GM23338 (cell line): Measurements from ENCODE around the gene RIT2. TPM values are rescaled to one million over a fixed set of nuclear protein-coding genes. Genes with fewer than 3 reads are reported as not detected.

Experiments
- ATAC-seq: fragments of 200-7000 bp; cut with Tn5 transposase; 3 replicates; pipeline ENCODE4 v1.9.1; 2020
- DNase-seq: peaks from one replicate; pipeline ENCODE4 v3.0.0-alpha.2; 2015; ENCODE audit warnings: low spot score
- H2AFZ ChIP-seq: fragments of 200-600 bp; sonication (generic); 2 replicates; pipeline ENCODE4 v1.8.0; 2016; ENCODE audit warnings: antibody characterized with exemption, mild to moderate bottlenecking, moderate library complexity
- H3F3A ChIP-seq: fragments of 200-600 bp; sonication (generic); replicated peaks from 2 replicates; pipeline ENCODE4 v1.8.0; 2017; ENCODE audit warnings: antibody characterized with exemption, mixed run types, low read depth
- H3K27ac ChIP-seq: fragments of 200-600 bp; sonication (generic); 2 replicates; pipeline ENCODE4 v1.6.1; 2016; ENCODE audit warnings: low read depth
- H3K27me3 ChIP-seq: fragments of 200-600 bp; sonication (generic); 2 replicates; pipeline ENCODE4 v1.8.0; 2016; ENCODE audit warnings: mild to moderate bottlenecking, mixed run types, moderate library complexity; ENCODE audit not compliant: insufficient read depth
- H3K36me3 ChIP-seq: fragments of 200-600 bp; sonication (generic); 2 replicates; pipeline ENCODE4 v1.8.0; 2016; ENCODE audit warnings: mild to moderate bottlenecking; ENCODE audit not compliant: insufficient read depth
- H3K4me1 ChIP-seq: fragments of 200-600 bp; sonication (generic); 2 replicates; pipeline ENCODE4 v1.8.0; 2016; ENCODE audit warnings: mild to moderate bottlenecking, moderate library complexity; ENCODE audit not compliant: insufficient read depth
- H3K4me2 ChIP-seq: fragments of 200-600 bp; sonication (generic); 2 replicates; pipeline ENCODE4 v1.7.1; 2017; ENCODE audit warnings: mixed run types
- H3K4me3 ChIP-seq: fragments of 200-600 bp; sonication (generic); 2 replicates; pipeline ENCODE4 v1.6.1; 2016; ENCODE audit warnings: mixed run types
- H3K79me2 ChIP-seq: fragments of 200-600 bp; sonication (generic); replicated peaks from 2 replicates; pipeline ENCODE4 v1.8.0; 2017; ENCODE audit warnings: mild to moderate bottlenecking; ENCODE audit not compliant: insufficient read depth
- H3K9me2 ChIP-seq: fragments of 200-600 bp; sonication (generic); 2 replicates; pipeline ENCODE4 v1.8.0; 2017; ENCODE audit not compliant: insufficient read depth
- H4K20me1 ChIP-seq: fragments of 200-600 bp; sonication (generic); replicated peaks from 2 replicates; pipeline ENCODE4 v1.8.0; 2017; ENCODE audit warnings: mild to moderate bottlenecking; ENCODE audit not compliant: insufficient read depth
- H3K27ac Mint-ChIP-seq: 2 replicates; pipeline ENCODE4 v1.8.0; 2020; ENCODE audit warnings: inconsistent platforms, mild to moderate bottlenecking, moderate library complexity, mixed read lengths
- H3K27me3 Mint-ChIP-seq: 3 replicates; pipeline ENCODE4 v1.8.0; 2022; ENCODE audit warnings: low read depth, mild to moderate bottlenecking, moderate library complexity, mixed read lengths, inconsistent platforms; ENCODE audit not compliant: insufficient read depth, poor library complexity
- H3K36me3 Mint-ChIP-seq: 3 replicates; pipeline ENCODE4 v1.8.0; 2021; ENCODE audit warnings: low read depth, mild to moderate bottlenecking, inconsistent platforms, moderate library complexity, mixed read lengths
- H3K4me1 Mint-ChIP-seq: 3 replicates; pipeline ENCODE4 v1.8.0; 2020; ENCODE audit warnings: mild to moderate bottlenecking, inconsistent platforms, mixed read lengths
- H3K4me3 Mint-ChIP-seq: 3 replicates; pipeline ENCODE4 v1.8.0; 2021; ENCODE audit warnings: moderate library complexity, mild to moderate bottlenecking, inconsistent platforms, mixed read lengths
- H3K9me3 Mint-ChIP-seq: 3 replicates; pipeline ENCODE4 v1.8.0; 2020; ENCODE audit warnings: moderate library complexity, mild to moderate bottlenecking, inconsistent platforms, mixed read lengths
- CREB1 ChIP-seq: fragments of 250-450 bp; sonication (Bioruptor Pico); IDR thresholded peaks from 2 replicates; pipeline ENCODE4 v1.5.0; 2020; ENCODE audit warnings: low read depth, mild to moderate bottlenecking, moderate library complexity
- EZH2 ChIP-seq: fragments of 200-600 bp; sonication (generic); IDR thresholded peaks from one replicate; pipeline ENCODE4 v1.8.0; 2017; ENCODE audit warnings: antibody characterized with exemption, mild to moderate bottlenecking, low read depth; ENCODE audit not compliant: unreplicated experiment
- EZH2phosphoT487 ChIP-seq: fragments of 200-600 bp; sonication (generic); IDR thresholded peaks from one replicate; pipeline ENCODE4 v1.8.1; 2018; ENCODE audit warnings: antibody characterized with exemption; ENCODE audit not compliant: unreplicated experiment
- JUNB ChIP-seq: IDR thresholded peaks from one replicate; pipeline ENCODE4 v1.6.1; 2016; ENCODE audit warnings: antibody characterized with exemption; ENCODE audit not compliant: unreplicated experiment
- NANOG ChIP-seq: IDR thresholded peaks from 2 replicates; pipeline ENCODE4 v1.6.1; 2016; ENCODE audit warnings: antibody characterized with exemption, borderline replicate concordance
- POLR2AphosphoS5 ChIP-seq: IDR thresholded peaks from 2 replicates; pipeline ENCODE4 v1.6.1; 2016; ENCODE audit warnings: antibody characterized with exemption, low read depth
- REST ChIP-seq: IDR thresholded peaks from one replicate; pipeline ENCODE4 v1.6.1; 2018; ENCODE audit warnings: antibody characterized with exemption; ENCODE audit not compliant: unreplicated experiment
- STAT1 ChIP-seq: IDR thresholded peaks from one replicate; pipeline ENCODE4 v1.6.1; 2016; ENCODE audit warnings: antibody characterized with exemption; ENCODE audit not compliant: unreplicated experiment
- ZNF114 ChIP-seq: fragments of 250-450 bp; sonication (Bioruptor Pico); IDR thresholded peaks from 2 replicates; pipeline ENCODE4 v1.5.0; 2020; ENCODE audit warnings: mild to moderate bottlenecking, moderate library complexity
- ZNF331 ChIP-seq: fragments of 250-450 bp; sonication (Bioruptor Pico); IDR thresholded peaks from 2 replicates; pipeline ENCODE4 v1.5.0; 2020; ENCODE audit warnings: low read depth, mild to moderate bottlenecking, moderate library complexity
- polyA plus RNA-seq: library from polyadenylated mRNA; unstranded; fragments of >200 nt; fragmentation: Nextera tagmentation; extraction: Ambion mirVana; gene quantifications from 2 replicates; pipeline ENCODE4 v1.2.1, GENCODE V29; 2016
- total RNA-seq: library from RNA; depleted of rRNA; stranded (reverse); fragments of >200 nt; shearing (Covaris generic); gene quantifications from 2 replicates; pipeline ENCODE4 v1.2.3, GENCODE V29; 2014
- TF ChIP-seq, protein P1 (sequence below): fragments of 250-450 bp; sonication (Bioruptor Pico); IDR thresholded peaks from 2 replicates; pipeline ENCODE4 v1.5.0; 2020; ENCODE audit warnings: mild to moderate bottlenecking, moderate library complexity
- TF ChIP-seq, protein P2 (sequence below): IDR thresholded peaks from 2 replicates; pipeline ENCODE4 v1.6.1; 2016; ENCODE audit warnings: antibody characterized with exemption
- TF ChIP-seq, protein P3 (sequence below), 2 experiments: fragments of 200-600 bp in 1 of 2; sonication (generic) in 1 of 2; conservative IDR thresholded peaks; 2 replicates each; pipeline versions ENCODE4 v1.5.1 to v1.6.1; 2016 to 2017; ENCODE audit warnings: antibody characterized with exemption in 2 of 2, low read depth in 2 of 2, mild to moderate bottlenecking in 2 of 2, moderate library complexity in 1 of 2

RIT2 gene
- total and polyA plus RNA-seq, 2 experiments from 2014 or later: 1.9 to 8.8 TPM

DNA sequence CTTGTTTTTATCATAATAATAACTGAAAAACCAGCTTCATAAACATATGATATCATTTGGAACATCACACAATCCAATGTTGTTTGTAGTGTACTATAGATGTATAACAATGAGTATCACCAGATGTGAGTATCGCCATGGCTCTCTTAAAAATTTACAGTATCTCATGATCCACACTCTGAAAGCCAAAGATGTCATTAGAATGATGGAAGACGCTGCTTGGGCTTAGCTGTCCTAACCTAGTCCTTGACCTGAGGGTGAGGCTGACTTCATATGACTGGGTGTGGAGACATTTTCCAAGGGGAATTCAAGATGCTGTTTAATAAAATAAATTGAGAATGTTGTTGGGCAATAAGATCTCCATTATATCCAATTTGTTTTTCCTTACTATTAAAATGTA, 242.6 kb downstream of the RIT2 start:
- ATAC-seq (no peak), DNase-seq (no peak)
- H3K27me3 ChIP-seq: no peaks in the 10 kb centered on the region
- H3K27ac ChIP-seq: no peak overlapping the region
- H3K36me3 Mint-ChIP-seq: no peaks in the 10 kb centered on the region
- 0 out of 2 replicates have a peak, but pooled peaks cover 4% of the 10 kb centered on the region for H3K9me2 ChIP-seq
- no peak overlapping the region for H3K4me3 Mint-ChIP-seq
- H3K4me1 Mint-ChIP-seq: no peaks in the 10 kb centered on the region
- H3K36me3 ChIP-seq: no peaks in the 10 kb centered on the region
- H3K79me2 ChIP-seq: no peaks in the 10 kb centered on the region
- no peaks in the 10 kb centered on the region for H4K20me1 ChIP-seq
- no peak overlapping the region for H3K4me3 ChIP-seq
- H3K27me3 Mint-ChIP-seq: no peaks in the 10 kb centered on the region
- no peaks in the 10 kb centered on the region for H3K4me1 ChIP-seq
- no peak overlapping the region for H3K4me2 ChIP-seq
- no peaks in the 10 kb centered on the region for H3K9me3 Mint-ChIP-seq
- H2AFZ ChIP-seq: no peak overlapping the region
- TF ChIP-seq EZH2 (no peak), POLR2AphosphoS5 (no peak), JUNB (no peak), CREB1 (CRISPR knock-in tag) (no peak), NANOG (no peak), ZNF331 (CRISPR knock-in tag) (no peak), ZNF114 (CRISPR knock-in tag) (no peak), EZH2phosphoT487 (no peak), REST (no peak), STAT1 (no peak)
- TF ChIP-seq, protein P1, sequence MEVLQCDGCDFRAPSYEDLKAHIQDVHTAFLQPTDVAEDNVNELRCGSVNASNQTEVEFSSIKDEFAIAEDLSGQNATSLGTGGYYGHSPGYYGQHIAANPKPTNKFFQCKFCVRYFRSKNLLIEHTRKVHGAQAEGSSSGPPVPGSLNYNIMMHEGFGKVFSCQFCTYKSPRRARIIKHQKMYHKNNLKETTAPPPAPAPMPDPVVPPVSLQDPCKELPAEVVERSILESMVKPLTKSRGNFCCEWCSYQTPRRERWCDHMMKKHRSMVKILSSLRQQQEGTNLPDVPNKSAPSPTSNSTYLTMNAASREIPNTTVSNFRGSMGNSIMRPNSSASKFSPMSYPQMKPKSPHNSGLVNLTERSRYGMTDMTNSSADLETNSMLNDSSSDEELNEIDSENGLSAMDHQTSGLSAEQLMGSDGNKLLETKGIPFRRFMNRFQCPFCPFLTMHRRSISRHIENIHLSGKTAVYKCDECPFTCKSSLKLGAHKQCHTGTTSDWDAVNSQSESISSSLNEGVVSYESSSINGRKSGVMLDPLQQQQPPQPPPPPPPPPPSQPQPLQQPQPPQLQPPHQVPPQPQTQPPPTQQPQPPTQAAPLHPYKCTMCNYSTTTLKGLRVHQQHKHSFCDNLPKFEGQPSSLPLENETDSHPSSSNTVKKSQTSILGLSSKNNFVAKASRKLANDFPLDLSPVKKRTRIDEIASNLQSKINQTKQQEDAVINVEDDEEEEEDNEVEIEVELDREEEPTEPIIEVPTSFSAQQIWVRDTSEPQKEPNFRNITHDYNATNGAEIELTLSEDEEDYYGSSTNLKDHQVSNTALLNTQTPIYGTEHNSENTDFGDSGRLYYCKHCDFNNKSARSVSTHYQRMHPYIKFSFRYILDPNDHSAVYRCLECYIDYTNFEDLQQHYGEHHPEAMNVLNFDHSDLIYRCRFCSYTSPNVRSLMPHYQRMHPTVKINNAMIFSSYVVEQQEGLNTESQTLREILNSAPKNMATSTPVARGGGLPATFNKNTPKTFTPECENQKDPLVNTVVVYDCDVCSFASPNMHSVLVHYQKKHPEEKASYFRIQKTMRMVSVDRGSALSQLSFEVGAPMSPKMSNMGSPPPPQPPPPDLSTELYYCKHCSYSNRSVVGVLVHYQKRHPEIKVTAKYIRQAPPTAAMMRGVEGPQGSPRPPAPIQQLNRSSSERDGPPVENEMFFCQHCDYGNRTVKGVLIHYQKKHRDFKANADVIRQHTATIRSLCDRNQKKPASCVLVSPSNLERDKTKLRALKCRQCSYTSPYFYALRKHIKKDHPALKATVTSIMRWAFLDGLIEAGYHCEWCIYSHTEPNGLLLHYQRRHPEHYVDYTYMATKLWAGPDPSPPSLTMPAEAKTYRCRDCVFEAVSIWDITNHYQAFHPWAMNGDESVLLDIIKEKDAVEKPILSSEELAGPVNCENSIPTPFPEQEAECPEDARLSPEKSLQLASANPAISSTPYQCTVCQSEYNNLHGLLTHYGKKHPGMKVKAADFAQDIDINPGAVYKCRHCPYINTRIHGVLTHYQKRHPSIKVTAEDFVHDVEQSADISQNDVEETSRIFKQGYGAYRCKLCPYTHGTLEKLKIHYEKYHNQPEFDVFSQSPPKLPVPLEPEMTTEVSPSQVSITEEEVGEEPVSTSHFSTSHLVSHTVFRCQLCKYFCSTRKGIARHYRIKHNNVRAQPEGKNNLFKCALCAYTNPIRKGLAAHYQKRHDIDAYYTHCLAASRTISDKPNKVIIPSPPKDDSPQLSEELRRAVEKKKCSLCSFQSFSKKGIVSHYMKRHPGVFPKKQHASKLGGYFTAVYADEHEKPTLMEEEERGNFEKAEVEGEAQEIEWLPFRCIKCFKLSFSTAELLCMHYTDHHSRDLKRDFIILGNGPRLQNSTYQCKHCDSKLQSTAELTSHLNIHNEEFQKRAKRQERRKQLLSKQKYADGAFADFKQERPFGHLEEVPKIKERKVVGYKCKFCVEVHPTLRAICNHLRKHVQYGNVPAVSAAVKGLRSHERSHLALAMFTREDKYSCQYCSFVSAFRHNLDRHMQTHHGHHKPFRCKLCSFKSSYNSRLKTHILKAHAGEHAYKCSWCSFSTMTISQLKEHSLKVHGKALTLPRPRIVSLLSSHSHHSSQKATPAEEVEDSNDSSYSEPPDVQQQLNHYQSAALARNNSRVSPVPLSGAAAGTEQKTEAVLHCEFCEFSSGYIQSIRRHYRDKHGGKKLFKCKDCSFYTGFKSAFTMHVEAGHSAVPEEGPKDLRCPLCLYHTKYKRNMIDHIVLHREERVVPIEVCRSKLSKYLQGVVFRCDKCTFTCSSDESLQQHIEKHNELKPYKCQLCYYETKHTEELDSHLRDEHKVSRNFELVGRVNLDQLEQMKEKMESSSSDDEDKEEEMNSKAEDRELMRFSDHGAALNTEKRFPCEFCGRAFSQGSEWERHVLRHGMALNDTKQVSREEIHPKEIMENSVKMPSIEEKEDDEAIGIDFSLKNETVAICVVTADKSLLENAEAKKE: no peak
- TF ChIP-seq, protein P2, sequence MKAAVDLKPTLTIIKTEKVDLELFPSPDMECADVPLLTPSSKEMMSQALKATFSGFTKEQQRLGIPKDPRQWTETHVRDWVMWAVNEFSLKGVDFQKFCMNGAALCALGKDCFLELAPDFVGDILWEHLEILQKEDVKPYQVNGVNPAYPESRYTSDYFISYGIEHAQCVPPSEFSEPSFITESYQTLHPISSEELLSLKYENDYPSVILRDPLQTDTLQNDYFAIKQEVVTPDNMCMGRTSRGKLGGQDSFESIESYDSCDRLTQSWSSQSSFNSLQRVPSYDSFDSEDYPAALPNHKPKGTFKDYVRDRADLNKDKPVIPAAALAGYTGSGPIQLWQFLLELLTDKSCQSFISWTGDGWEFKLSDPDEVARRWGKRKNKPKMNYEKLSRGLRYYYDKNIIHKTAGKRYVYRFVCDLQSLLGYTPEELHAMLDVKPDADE: no peak
- TF ChIP-seq, protein P3, sequence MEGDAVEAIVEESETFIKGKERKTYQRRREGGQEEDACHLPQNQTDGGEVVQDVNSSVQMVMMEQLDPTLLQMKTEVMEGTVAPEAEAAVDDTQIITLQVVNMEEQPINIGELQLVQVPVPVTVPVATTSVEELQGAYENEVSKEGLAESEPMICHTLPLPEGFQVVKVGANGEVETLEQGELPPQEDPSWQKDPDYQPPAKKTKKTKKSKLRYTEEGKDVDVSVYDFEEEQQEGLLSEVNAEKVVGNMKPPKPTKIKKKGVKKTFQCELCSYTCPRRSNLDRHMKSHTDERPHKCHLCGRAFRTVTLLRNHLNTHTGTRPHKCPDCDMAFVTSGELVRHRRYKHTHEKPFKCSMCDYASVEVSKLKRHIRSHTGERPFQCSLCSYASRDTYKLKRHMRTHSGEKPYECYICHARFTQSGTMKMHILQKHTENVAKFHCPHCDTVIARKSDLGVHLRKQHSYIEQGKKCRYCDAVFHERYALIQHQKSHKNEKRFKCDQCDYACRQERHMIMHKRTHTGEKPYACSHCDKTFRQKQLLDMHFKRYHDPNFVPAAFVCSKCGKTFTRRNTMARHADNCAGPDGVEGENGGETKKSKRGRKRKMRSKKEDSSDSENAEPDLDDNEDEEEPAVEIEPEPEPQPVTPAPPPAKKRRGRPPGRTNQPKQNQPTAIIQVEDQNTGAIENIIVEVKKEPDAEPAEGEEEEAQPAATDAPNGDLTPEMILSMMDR (conservative IDR thresholded peaks at IDR 0.05; ENCODE audit: low read depth in 2 of 2): no peak
- H3F3A ChIP-seq: no peaks in the 10 kb centered on the region
- H3K27ac Mint-ChIP-seq: no peak overlapping the region
